ENCODE results near the gene HRG.

The HRG gene

DNA sequence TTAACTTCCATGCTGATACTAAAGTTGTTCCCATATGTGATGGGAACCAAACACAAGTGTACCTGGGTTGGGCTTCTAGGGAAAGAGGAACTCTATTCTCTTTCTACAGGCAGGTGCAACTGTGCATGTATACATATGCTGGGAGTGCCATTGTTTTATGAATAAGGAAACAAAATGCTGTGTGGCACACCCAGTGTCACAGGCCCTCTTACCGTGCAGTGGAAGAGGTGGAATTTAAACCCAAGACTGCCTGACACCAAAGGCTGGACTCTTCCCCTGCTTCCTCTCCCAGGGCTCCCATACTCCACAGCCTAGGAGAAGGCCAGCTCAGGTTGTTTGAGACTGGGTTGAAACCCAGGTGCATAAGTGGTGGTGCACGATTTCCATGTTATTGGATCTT, 27.6 kb upstream of the HRG start:
- DNase-seq: no peak

DNA sequence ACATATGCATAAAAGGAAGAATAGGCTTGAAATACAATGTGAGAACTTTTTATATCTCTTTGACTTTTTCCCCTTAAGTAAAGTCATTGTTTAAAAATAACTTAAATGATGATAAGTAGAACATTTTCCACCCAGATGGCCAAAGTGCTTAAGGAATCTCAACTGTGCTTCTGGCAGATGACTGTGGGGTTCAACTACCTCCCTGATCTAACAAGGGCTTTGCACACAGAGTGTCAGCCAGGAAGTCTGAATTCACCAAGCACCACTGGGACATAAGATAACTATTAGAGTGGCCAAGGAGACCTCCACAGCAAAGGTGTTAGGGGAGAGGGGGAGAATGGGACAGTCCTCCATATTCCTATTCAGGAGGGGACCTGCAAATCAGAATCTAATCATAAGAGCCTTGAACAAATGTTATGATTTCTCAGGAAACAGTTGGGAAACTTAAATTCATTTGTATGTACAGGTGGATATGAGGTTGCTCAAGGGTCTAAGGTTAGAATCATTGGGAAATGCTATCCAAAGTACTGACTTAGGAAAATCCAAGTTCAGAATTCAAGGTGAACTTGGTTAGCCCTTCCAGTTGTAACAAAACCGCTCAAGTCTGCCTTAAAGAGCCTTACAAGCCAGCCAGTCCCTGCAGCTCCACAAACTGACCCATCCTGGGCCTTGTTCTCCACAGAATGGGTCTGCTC, 25.9 kb upstream of the HRG start, which contains the start of gene FETUB:
Gene FETUB, plus strand, starts transcription at position 622 of the 695 bp plus-strand sequence. Its CDS starts 62 bp downstream, at position 684.
- no peak for DNase-seq

DNA sequence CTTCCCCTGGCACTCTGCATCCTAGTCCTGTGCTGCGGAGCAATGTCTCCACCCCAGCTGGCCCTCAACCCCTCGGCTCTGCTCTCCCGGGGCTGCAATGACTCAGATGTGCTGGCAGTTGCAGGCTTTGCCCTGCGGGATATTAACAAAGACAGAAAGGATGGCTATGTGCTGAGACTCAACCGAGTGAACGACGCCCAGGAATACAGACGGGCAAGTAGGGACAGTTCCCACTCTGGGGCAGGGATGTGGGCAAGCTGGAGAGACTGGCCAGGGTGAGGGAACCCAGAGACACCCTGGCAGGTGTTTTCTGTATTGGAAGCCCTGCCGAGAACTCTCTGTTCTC, 25.4 kb upstream of the HRG start:
- DNase-seq: no peak

DNA sequence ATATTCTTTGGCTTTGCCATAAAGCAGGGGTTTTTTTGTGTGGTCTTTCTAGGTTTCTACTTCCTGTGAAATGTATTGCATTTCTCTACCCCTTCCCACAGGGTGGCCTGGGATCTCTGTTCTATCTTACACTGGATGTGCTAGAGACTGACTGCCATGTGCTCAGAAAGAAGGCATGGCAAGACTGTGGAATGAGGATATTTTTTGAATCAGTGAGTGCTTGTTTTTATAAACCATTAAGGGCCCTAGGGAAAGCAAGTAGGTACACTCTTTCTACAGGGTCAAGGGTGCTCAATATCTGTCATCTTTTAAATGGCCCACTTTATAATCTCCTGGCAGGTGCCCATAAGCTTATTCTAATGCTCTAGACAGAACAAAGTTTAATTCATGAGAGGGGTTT, 24.9 kb upstream of the HRG start:
- DNase-seq: no peak

DNA sequence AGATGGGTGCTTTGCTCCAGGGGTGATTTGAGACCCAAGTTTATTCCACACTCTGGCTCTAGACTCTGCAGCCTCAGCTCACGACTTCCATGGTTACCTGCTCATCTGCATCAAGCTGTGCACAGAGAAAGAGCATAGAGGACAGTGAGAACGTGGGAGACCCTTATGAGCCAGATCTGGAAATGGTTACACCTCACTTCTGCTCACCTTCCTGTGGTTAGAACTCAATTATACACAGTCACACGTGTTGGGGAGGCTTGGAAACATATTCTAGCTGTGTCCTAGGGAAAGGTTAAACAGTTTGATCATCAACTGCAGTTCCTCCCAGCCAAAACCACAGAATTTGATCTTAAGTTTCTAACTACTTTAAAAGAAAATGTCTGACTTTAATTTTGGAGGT, 23.8 kb upstream of the HRG start:
- DNase-seq: no peak

DNA sequence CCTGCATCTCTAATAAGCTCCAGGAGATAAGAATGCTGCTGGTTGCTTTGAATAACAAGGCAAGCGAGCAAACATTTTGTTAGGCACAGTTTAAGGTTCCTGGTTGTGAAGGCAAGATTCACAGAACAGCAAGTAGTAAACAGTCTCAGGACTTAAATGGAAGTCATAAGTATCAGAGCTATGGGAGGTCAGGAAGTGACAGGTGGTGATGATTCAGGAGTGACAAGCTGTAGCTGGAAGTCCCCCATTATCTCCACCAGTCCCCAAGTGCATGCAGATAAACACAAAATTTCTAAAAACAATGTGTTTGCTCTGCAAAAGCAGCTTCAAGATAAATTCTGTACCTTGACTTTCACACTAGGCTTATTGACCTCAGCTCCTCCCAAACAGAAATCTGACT, 22.3 kb upstream of the HRG start:
- no peak for DNase-seq

DNA sequence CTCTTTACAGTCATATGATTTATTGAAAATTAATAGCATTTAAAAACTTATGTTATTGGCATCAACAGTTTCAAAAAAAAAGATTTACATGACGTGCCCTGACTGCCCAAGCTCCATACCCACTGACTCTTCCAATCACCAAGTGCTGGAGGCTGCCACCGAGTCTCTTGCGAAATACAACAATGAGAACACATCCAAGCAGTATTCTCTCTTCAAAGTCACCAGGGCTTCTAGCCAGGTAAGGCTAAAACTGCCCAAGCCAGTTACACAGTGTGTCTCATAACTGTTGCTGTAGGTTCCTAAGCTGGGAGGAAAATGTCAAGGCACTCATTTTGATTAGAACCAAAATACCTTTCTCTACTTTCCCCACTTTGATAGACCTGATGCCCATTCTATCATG, 21.1 kb upstream of the HRG start:
- DNase-seq: no peak

DNA sequence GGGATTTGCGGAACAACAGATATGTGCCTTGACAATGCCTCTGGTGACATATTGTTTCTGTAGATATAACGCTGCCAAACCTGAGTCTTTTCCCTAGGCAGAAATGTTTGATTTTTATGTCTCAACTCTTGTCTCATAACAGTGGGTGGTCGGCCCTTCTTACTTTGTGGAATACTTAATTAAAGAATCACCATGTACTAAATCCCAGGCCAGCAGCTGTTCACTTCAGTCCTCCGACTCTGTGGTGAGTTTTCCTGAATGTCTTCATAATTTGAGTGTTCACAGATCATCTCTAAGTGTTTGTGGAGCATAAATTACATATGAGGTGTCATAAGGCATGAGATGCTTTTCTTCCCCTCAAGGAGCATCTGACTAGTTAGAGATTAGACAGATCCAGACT, 19.7 kb upstream of the HRG start:
- no peak for DNase-seq

DNA sequence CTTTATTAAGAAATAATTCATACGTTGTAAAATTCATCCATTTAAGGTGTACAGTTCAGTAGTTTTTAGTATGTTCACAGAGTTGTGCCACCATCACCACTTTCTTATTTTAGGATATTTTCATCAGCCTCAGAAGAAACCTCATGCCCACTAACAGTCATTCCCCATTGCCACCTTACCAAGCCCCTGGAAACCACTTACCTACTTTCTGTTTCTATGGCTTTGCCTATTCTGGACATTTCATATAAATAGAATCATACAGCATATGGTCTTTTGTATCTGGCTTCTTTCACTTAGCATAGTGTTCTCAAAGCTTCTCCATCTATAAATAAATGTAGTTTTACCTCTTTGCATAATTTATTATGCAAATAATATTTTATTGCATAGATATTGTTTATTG, 19.0 kb upstream of the HRG start:
- DNase-seq: no peak

DNA sequence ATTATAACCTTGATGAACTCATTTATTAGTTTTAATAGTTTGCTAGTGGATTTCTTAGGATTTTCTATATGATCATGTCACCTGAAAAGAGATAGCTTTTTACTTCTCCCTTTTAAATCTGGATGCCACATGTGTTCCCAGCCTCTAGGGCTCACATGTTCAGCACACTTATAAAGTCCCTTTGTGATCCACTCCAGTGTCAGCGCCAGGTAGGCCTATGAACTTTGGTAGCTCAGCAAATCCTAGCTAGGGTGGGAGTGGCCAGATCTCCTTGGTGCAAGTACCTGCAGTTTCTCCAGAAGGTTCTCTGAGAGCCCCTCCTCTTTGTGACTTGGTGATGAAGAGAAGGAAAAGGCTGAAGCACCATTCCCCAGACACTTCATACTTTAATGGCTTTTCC, 17.0 kb upstream of the HRG start:
- no peak for DNase-seq

DNA sequence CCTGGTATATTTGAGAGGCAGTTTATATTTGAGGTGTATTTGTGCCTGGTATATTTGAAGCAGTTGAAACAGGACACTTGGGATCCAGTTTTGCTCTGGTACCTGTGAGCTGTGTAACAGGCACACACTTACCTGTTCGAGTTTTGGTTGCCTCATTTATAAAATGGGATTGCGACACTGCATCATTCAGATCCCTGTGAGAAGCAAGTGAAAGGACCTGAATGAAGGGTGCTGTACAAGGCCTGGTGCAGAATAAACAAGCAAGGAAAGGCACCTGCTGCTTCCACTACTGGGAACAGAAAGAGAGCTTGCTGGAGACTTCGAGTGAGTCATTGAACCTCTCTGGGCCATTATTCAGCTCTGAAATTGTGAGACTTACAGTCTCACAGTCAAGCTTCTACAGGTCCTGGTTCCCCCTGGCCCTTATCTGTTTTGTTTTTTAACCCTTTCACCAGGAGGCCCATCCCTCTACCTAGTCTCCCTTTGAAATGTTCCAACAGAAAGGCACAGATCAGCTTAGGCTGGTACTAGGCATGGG, 14.1 kb upstream of the HRG start:
- DNase-seq: no peak

DNA sequence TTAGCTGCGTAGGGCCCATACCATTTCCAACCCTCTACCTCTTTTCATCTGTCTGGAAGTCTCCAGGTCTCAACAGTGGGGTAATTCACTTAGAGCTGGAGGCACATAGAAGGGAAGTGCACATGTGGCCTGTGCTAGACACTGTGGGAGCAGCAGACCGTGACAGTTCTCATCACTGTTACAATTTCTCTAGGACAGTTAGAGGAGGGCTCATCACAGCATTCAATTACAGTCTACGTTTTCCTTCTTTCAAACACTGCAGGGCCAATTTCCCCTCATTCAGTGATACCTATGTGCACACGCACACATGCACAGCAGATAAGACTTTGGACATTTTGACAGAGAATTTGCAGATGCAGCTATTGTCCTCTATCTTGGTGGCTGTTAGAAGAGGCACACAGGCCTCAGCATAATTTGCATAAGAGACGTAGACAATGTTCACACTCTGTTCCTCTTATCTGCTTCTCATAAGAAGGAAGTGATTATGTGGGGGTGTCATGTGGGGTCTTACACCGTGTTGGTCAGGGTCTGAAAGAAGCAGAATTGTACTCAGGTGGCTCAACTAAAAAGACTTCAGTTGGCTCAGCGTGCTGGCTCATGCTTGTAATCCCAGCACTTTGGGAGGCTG, 12.6 kb upstream of the HRG start:
- DNase-seq: no peak

DNA sequence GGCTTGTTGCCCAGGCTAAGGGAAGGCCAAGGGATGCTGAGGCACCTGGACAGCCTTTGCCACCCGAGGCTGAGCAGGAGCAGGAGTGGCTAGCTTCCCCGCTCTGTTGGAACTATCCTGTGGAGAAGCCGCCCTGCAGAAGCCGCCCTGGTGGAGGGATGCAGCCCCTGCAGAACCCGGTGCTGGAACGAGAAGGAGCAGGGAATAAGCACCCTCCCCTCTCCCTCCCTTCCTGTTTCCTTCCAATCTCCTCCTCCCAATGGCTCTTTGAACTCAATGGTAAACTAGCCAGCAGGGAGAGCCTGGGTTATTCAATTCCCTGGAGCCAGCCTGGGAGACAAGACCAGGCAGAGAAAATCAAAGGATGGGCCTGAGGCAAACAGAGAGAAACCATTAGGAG, 11.8 kb upstream of the HRG start:
- DNase-seq: no peak

DNA sequence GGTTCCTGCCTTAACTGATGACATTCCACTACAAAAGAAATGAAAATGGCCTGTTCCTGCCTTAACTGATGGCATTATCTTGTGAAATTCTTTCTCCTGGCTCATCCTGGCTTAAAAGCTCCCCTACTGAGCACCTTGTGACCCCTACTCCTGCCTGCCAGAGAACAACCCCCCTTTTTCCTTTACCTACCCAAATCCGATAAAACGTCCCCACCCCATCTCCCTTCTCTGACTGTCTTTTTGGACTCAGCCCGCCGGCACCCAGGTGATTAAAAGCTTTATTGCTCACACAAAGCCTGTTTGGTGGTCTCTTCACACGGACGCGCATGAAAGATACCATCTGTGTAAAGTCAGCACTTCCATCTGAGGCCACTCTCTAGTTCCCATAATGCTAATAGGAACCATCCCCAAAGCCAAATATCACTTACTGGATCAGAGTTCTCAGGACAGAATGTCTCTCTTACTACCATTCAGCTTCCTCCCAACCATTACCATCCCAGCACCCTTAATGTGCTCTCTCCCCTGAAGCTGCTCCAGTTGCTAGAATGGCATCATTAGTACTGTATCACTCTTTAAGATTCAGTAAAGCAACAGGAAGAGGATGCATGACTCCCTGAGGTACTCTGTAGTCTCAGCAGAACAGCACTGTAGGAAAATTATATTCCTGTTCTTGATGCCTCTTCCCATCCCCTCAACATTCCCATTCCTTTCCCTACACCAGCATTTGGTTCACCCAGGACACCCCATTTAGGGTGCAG, 2.3 kb upstream of the HRG start:
- no peak for DNase-seq

DNA sequence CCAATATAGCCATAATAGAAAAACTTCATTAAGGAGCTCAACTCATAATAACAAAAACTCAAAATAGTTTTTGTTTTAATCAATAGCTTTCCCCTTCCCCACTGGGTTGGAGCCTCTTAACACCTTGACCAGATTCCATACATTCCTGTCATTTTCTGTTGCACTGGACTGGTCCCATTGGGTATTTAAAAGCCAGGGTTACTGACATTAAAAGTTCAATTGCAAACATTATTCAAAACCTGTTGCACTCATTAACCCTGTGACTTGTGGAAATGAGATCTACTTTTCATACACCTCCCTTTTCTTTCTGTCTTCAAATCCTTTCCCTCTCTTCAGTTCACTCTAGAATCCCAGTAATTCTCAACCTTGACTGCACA, 1.7 kb upstream of the HRG start:
- DNase-seq: no peak

DNA sequence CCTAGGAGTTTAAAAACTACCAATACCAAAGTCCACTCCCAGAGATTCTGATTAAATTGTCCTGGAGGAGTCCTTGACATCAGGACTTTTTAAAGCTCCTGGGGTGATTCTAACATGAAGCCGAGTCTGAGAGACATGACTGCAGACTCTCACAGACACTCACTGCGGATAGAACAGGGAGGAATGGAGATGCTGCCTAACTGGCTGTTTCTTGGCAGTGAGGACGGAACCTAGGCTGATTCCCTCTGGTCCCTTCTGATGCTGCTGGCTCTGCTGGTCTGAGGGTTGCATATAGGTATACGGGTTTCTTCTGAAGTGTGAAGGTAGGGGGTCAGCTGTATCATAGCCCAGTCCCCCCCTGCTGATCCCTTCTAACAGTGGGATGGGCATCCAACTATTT, 1.3 kb upstream of the HRG start:
- DNase-seq: no peak

DNA sequence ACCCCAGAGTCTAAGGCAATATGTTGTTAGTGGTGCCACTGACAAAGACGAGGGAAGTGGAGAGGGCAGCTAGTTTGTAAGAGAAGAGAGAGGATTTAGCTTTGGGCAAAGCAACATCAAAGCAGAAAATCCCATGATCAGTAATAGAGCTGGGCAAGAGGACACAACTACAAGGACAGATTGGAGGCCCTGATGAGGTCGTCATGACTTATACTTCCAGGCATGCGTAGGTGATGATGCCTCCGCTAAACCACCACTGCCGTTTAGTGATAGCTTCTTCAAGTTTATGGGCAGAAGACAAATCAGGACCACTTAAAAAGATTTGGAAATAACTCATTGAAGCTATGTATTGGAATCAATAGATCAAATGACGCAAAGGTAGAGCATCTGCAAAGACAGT, 2.6 kb downstream of the HRG start:
- DNase-seq: no peak

DNA sequence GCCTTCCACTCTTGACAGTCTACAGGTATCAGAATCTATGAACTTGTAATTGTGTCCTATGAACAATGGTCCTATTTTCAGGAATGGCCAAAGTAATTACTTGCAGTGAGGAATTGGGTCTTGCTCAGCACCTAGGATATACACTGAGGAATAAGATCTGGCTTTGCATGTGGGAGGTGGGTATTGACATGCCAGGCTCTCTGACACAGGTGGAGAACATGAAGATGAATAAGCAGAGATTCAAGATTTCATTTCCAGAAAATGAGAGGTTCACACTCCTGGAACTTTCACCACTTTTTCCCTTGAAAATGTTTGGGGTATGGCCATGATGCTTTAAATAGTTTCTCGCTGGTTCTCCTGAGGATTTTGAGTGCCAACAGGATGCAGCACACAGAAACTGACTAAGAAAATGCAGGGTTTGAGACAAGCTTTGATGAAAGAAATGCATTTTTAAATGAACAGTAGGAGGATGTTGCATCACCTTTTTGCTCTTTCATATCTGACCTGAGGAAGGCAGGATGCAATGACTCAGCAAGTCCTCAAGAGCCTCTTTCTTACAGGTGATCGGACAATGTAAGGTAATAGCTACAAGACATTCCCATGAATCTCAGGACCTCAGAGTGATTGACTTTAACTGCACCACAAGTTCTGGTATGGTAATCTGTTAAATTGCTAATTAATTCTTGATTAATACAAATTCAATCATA, 3.7 kb downstream of the HRG start:
- no peak for DNase-seq

DNA sequence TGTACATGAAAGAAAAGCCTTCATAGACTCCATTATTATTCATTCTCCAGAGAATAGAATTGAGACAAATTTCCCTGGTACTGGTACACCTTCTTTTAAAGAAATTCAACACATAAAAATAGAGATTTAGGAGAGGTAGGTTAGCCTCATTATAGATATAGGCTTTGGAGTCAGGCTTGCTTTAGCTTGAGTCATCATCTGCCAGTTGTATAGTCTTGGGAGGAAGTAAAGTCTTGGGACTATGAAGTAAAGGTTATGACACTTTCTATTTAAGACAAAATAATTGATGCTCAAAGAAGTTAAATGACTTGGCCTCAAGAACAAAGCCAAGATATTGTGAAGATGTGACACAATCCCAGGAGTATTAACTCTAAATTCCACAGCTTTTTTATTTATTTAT, 4.3 kb downstream of the HRG start:
- DNase-seq: no peak

DNA sequence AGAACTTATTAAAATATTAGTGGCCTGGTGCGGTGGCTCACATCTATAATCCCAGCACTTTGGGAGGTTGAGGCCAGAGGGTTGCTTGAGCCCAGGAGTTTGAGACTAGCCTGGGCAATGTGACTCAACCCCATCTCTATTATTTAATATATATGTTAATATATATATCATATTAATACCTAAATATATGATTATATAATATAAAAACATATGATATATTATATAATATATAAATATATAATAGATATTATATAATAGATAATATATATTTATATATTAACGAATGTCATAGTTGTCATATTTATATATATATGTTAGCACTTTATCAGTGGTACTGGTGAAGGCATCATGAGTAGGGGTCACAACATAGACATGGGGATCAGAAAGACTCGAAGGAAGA, 5.2 kb downstream of the HRG start:
- DNase-seq: no peak

DNA sequence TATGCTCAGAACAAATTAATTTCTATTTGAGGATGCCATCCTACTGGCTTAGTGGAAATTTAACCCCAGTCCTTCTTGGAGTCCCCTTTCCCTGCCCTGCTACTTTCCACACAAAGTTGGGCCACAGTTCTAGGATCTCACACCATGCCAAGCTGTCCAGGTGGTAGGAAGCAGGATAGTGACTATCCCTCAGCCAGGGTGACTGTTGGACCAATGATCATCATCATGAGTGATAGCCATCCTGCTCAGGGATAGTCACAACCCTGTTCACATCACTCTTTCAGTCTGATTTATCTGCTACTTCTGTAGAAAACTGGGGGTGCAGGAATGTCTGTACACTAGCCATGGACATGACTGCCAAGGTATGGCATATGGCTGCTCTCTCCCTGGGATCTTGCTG, 12.8 kb downstream of the HRG start:
- DNase-seq: no peak

DNA sequence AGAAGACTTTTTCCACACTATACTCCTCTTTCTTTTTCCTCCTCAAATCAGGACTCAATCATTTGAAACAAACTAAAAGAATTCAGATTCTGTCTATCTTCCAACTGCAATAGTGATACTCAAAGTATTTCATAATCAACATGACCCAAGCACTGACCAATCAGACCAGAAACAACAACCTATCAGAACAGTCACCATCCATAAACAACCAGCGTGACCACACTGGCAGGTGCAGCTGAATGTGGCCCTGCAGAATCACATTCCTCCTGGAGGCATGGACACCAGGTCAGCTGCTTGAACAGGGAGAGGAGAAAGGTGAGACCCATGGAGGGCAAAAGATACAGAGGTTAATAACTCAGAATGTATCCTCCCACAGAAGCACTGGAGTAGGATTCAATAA, 13.3 kb downstream of the HRG start:
- no peak for DNase-seq

DNA sequence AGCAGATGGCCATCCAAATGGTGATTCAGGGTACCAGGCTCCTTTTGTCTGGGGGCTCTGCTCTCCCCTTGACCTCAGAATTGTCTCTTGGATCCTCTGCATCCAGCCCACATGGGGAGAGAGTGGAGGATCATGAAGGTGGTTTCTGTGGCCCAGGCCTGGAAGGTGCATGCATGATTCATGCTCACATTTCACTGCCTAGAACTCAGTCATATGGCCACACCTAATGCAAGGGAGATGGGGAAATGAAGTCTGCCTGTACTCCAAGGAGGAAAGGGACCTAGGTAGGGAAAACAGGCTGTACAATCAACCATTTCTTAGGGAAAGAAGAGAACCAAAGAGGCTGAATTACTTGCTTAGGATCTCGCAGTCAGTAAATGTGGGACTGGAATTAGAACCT, 15.1 kb downstream of the HRG start:
- DNase-seq: no peak

DNA sequence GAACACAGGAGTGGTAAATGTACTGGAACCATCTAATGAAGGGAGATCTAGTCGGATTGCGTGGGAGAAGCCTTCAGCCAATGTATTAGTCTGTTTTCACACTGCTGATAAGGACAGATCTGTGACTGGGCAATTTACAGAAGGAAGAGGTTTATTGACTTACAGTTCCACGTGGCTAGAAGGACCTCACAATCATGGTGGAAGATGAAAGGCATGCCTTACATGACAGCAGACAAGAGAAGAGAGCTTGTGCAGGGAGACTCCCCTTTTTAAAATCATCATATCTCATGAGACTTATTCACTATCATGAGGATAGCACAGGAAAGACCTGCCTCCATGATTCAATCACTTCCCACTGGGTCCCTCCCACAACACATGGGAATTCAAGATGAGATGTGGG, 17.0 kb downstream of the HRG start:
- DNase-seq: no peak
